NK-92 treated with Interleukin-12 subunit alpha and Interleukin-12 subunit beta, amount 100 ng/mL, for 24 hours (cell line): ENCODE data around the gene SNX27.
"Not testable (repeated sequence)": the region's sequence is repeated elsewhere in the genome, so short reads cannot be mapped to it uniquely, and the experiment has no call there.

Source experiments
- DNase-seq: peaks from one replicate; lab custom pipeline; 2025; lab: John Stamatoyannopoulos, UW

SNX27 gene

GRCh38 chr1:151721788-151722510 lies 110.1 kb downstream of the SNX27 start:
- DNase-seq, result no peak

- DNase-seq, result no peak
Measured at GRCh38 chr1:151723726-151724370, 112.0 kb downstream of the SNX27 start.

GRCh38 chr1:151728151-151729054 lies 116.6 kb downstream of the SNX27 start:
- no peak for DNase-seq

- DNase-seq, result no peak
Measured at GRCh38 chr1:151729157-151729965, 117.5 kb downstream of the SNX27 start.

GRCh38 chr1:151729966-151730291 lies 118.1 kb downstream of the SNX27 start:
- no peak for DNase-seq

- DNase-seq, result no peak
Measured at GRCh38 chr1:151733126-151733525, 121.3 kb downstream of the SNX27 start.

- not testable (repeated sequence) for DNase-seq
Measured at GRCh38 chr1:151733995-151734394, 122.1 kb downstream of the SNX27 start.

- no peak for DNase-seq
Measured at GRCh38 chr1:151737026-151737425, 125.2 kb downstream of the SNX27 start.

- no peak for DNase-seq
Measured at GRCh38 chr1:151737479-151737878, 125.6 kb downstream of the SNX27 start.

GRCh38 chr1:151739590-151740355 lies 127.9 kb downstream of the SNX27 start:
- DNase-seq, result no peak

- DNase-seq, result no peak
Measured at GRCh38 chr1:151741516-151741915, 129.7 kb downstream of the SNX27 start.
